NB4 (cell line): ENCODE results near the gene SYF2.
"Not testable (repeated sequence)": the region's sequence is repeated elsewhere in the genome, so short reads cannot be mapped to it uniquely, and the experiment has no call there.

Source experiments
- POLR2A ChIP-seq: IDR thresholded peaks from 2 replicates; pipeline ENCODE4 v1.6.1; 2011; ENCODE audit warnings: mild to moderate bottlenecking; ENCODE audit not compliant: insufficient read length; ENCODE audit errors: extremely low read depth
- TF ChIP-seq, protein P1 (sequence below): IDR thresholded peaks from one replicate; pipeline ENCODE4 v1.5.1; 2012; ENCODE audit warnings: low read depth, low read length

DNA sequence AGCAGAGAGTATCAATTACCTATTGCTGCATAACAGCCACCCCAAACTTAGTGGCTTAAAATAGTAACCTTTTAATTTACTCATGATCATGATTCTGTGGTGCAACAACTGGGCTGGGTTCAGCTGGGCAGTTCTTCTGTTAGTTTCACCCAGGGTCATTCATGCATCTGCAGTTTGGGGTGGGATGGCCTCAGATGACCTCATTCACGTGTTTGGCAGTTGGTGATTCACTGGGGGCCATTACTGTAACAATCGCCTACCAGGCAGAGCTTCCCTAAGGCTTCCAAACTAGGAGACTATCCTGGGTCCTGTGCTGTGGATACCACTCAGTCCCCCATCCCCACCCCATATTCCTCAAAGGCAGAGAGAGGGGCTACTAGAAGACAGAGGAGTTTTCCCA is 46.1 kb upstream of the SYF2 start:
- TF ChIP-seq, protein P1, sequence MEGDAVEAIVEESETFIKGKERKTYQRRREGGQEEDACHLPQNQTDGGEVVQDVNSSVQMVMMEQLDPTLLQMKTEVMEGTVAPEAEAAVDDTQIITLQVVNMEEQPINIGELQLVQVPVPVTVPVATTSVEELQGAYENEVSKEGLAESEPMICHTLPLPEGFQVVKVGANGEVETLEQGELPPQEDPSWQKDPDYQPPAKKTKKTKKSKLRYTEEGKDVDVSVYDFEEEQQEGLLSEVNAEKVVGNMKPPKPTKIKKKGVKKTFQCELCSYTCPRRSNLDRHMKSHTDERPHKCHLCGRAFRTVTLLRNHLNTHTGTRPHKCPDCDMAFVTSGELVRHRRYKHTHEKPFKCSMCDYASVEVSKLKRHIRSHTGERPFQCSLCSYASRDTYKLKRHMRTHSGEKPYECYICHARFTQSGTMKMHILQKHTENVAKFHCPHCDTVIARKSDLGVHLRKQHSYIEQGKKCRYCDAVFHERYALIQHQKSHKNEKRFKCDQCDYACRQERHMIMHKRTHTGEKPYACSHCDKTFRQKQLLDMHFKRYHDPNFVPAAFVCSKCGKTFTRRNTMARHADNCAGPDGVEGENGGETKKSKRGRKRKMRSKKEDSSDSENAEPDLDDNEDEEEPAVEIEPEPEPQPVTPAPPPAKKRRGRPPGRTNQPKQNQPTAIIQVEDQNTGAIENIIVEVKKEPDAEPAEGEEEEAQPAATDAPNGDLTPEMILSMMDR: not testable (repeated sequence)
- not testable (repeated sequence) for TF ChIP-seq POLR2A
